IPS-18c (cell line): Measurements from ENCODE around the gene TUT7.

Experiments used
- H3K4me3 ChIP-seq: 2 replicates; pipeline ENCODE4 v1.7.0; 2013; ENCODE audit warnings: low read depth, mild to moderate bottlenecking, low read length, moderate library complexity; ENCODE audit not compliant: insufficient read depth
- H3K9me3 ChIP-seq: one replicate; pipeline ENCODE4 v1.6.1; 2013; ENCODE audit warnings: mild to moderate bottlenecking, low read length, moderate library complexity; ENCODE audit not compliant: control insufficient read depth, insufficient read depth

Gene TUT7

DNA sequence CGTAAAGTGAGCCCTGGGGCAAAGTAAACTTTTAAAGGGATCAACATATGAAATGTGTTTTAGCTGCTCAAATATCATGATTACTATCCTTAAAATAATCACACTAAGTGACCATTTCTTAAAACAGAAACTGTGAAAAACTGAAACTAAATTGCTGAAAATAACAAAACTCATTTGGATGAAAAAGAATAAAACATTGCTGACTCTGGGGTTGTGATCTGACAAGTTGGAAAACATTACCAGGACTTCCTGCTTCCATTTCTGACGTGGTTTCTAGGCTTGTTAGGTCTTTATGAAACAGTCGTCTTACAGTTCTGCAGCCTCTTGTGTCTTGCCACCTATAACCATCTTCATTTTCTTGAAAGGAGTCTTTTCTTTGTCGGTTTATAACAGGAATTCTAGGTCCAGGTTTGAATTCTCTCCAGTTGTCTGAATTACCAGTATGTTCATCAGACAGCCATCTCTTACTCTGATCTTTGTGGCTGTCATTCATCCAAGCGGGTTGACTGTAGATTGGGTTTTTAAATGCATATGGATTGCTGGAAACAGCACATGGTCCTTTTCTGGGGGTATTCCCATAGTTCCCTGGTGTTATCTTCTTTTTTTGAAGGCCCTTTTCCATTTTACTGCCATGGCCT lies 1.7 kb downstream of the TUT7 start:
- Histone ChIP-seq H3K9me3 (no peaks in the 10 kb centered on the region), H3K4me3 (no peak overlapping the region)

DNA sequence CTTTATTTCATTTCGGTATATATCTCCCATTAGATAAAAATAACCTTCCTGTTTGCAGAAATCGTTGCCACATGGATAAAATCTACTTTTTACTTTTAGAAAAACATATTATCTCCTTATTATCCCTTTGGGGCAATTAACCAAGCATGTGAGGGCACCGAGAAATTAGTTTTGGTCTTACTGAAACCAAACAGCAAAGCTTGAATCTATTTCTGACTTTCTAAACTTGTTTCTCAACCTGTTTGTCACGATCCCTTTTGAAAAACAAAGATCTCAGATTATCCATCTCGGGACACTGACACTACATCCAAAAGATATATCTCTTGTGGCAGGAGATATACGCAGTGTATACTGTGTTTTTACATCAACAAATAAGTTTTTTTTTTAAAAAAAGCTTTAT lies 2.3 kb downstream of the TUT7 start:
- Histone ChIP-seq H3K4me3 (no peak overlapping the region), H3K9me3 (no peaks in the 10 kb centered on the region)

- no peak overlapping the region for H3K4me3 ChIP-seq
These were observed 4.0 kb downstream of the TUT7 start for GRCh38 chr9:86350006-86350760.

GRCh38 chr9:86349271-86349670 lies 4.9 kb downstream of the TUT7 start:
- H3K4me3 ChIP-seq = no peak overlapping the region

More at GRCh38 chr9:86350006-86350760, 4.0 kb downstream of the TUT7 start:
- no peaks in the 10 kb centered on the region for H3K9me3 ChIP-seq

DNA sequence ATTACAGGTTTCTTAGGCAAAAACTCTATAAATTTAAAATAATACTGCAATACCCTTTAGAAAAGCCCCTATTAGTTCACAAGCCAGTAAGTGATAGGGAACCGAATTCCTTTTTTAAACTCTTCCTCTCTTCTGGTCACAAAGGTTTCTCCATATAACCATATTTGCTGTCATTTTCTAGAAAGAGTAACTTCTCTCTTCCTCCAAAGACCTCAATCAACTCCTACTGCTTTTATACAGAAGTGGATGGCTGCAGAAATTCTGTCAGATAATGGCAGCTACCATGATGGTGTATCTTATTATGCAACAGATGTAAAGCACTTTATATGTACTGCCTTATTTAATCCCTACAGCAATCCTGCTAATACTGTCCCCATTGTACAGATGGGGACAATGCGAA lies 6.2 kb downstream of the TUT7 start:
- H3K4me3 ChIP-seq = no peak overlapping the region

More at GRCh38 chr9:86349271-86349670, 4.9 kb downstream of the TUT7 start:
- H3K9me3 ChIP-seq = no peaks in the 10 kb centered on the region

DNA sequence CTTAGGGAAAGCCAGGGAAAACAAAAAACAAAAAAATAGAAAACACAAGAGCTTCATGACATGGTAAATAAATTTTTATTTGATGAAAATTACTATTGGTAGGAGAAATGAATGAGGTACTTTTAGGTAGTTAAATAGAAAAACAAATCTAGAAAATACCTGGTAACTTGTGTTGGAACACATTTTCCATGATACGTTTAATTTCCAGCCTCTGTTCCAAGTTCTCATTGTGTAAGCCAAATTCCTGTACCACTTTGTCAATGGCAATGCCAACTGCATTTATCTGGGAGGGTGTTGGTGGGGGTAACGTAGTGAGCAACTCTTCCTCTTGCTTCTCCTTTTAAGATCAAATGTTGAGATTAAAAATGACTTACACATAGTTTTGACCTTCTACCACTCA lies 9.4 kb downstream of the TUT7 start:
- H3K4me3 ChIP-seq = no peak overlapping the region

More for the DNA sequence above, 6.2 kb downstream of the TUT7 start:
- no peaks in the 10 kb centered on the region for H3K9me3 ChIP-seq

DNA sequence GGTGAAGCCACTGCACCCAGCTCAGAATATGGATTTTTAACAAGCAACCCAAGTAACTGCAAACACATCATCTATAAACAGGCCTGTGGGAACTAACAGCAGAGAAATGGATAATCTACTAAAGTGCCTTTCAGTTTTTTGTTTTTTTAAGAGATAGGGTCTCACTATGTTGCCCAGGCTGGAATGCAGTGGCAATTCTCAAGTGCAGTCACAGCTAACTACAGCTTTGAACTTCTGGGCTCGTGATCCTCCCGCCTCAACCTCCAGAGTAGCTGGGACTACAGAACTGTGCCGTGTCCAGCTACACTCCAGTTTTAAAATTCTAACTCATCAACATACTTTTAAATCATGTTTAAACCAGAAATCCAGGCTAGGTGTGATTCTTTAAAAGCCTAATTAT lies 11.9 kb downstream of the TUT7 start:
- Histone ChIP-seq H3K9me3 (no peaks in the 10 kb centered on the region), H3K4me3 (no peak overlapping the region)

More for the DNA sequence above, 9.4 kb downstream of the TUT7 start:
- H3K9me3 ChIP-seq = no peaks in the 10 kb centered on the region

- H3K9me3 ChIP-seq = no peaks in the 10 kb centered on the region
- no peak overlapping the region for H3K4me3 ChIP-seq
These were observed 13.2 kb downstream of the TUT7 start for GRCh38 chr9:86341007-86341491.

GRCh38 chr9:86340356-86341006 lies 13.7 kb downstream of the TUT7 start:
- no peaks in the 10 kb centered on the region for H3K9me3 ChIP-seq
- no peak overlapping the region for H3K4me3 ChIP-seq

DNA sequence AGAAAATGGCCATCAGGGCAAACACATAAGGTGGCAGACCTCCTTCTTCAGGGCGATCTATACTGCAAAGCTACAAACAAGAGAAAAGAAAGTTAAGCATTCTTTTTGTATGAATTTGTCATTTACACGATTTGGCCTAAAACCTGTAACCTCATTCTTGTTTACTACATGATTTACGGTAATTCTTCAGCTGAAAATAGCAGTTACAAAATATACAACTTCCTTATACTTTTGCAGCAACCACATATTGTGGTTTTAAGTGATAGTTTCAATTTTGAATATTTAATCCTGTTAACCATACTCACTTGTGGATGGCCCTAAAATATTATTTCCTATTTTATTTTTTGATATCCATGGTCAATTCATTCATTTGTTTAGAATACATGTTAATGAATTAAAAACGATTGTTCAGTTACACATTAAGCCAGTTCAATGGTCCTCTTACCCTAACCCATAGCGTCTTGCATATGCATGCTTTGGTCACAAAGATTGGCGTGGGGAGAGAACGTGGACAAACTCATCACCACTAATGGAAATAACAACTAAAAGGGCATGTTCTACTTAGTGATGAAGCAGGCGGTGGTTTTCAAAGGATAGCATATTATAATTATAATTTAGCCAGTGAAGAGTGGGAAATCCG lies 16.6 kb downstream of the TUT7 start:
- H3K9me3 ChIP-seq = no peaks in the 10 kb centered on the region
- H3K4me3 ChIP-seq = no peak overlapping the region

GRCh38 chr9:86336058-86336457 lies 18.2 kb downstream of the TUT7 start:
- H3K4me3 ChIP-seq = no peak overlapping the region
- H3K9me3 ChIP-seq = no peaks in the 10 kb centered on the region

DNA sequence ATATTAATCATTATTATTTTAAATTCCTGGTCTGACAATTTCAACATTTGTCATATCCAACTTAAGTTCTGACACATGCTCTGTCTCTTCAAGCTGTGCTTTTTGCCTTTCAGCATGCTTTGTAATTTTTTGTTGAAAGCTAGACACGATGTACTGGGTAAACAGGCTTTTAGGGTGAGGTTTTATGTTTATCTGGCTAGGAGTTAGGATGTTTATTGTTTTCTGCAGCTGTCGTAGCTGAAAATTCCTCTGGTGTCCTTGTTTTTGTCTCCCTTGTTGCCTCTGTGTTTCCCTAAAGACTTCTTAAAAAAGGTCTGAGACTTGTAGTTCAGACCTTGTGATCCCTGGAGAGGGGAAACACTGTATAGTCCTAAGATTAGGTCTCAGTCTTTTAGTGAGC lies 20.6 kb downstream of the TUT7 start:
- H3K4me3 ChIP-seq = no peak overlapping the region

DNA sequence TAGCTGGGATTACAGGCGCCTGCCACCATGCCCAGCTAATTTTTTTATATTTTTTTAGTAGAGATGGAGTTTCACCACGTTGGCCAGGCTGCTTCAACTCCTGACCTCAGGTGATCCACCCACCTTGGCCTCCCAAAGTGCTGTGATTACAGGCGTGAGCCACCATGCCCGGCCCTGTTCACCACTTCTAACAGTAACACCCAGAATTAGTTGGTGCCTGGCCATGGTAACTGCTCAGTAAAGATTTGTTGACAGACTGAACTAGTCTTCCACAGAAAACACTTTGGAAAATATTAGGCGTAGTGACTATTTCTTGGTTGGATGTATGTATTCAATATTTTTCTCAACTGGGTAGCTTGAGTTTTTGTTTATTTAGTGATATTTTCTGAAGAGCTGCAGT lies 24.0 kb downstream of the TUT7 start:
- Histone ChIP-seq H3K9me3 (no peaks in the 10 kb centered on the region), H3K4me3 (no peak overlapping the region)

More for the DNA sequence above, 20.6 kb downstream of the TUT7 start:
- H3K9me3 ChIP-seq = no peaks in the 10 kb centered on the region

DNA sequence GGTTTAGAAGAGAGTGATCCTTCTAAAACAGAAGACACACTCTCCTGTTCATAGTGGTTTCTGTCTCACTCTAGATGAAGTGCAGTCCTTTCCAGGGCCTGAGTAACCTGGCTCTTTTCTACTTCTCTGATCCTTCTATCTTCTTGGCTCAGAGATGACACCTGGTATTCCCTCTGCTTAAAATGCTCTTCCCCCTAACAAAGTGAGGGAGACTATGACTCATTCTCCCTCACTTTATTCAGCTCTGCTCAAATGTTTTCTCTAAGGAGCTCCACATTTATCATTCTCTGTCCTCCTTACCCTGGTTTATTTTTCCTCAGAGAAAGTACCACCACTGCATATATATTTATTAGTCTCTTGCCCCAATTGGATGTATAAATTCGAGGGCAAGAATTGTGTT lies 24.6 kb downstream of the TUT7 start:
- H3K9me3 ChIP-seq = no peaks in the 10 kb centered on the region

DNA sequence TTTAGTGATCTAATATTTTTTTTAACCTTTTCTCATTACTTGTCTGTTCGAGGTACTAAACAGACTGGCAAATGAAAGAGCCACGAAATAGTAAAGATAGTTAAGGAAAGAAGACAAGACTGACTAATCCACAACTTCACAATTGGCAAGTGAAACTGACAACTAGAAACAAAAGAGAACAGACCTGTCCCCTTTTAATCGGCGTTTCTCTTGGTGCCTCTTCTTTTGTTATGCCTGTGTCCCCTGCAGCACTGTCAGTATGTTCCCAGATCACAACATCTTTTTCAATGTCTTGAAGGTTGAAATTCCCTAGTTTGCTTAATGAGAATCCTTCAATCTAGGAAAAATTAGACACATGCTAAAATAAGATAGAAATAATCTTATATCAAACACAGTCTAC lies 26.1 kb downstream of the TUT7 start:
- no peak overlapping the region for H3K4me3 ChIP-seq
- no peaks in the 10 kb centered on the region for H3K9me3 ChIP-seq

More for the DNA sequence above, 24.6 kb downstream of the TUT7 start:
- H3K4me3 ChIP-seq = no peak overlapping the region

- Histone ChIP-seq H3K4me3 (no peak overlapping the region), H3K9me3 (no peaks in the 10 kb centered on the region)
These were observed 27.7 kb downstream of the TUT7 start for GRCh38 chr9:86326536-86326935.

GRCh38 chr9:86324901-86325300 lies 29.3 kb downstream of the TUT7 start:
- H3K4me3 ChIP-seq = no peak overlapping the region
- H3K9me3 ChIP-seq = no peaks in the 10 kb centered on the region
